Measurements from ENCODE around the gene ABR. TPM values are rescaled to one million over a fixed set of nuclear protein-coding genes. Genes with fewer than 3 reads are reported as not detected.

ABR gene
- polyA plus RNA-seq, 3 donors = 19.8 to 160 (median 26.0) TPM

DNA sequence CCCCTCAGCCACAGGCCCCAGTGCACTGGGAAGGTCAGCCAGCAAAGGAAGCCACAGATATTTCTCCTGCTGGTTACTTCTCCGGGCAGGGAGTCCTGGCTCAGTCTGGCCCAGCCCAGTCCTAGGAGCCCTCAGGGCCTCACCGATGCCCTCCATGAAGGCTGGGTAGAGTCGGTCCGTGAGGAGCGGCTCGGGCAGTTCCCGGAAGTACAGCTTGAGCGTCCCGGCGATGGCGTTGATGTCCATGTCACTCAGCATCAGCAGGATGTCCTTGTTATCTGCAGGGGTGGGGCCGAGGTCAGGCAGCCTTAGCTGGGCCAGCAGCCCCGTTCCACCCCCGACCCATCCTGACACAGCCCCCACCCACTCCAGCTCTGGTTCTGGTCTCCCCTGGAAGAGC lies 169.2 kb downstream of the ABR start:
- peaks cover 74 to 86% of the 10 kb centered on the region in 2 donors for H3K36me3 ChIP-seq (replicated peaks in 1 of 2; ENCODE audit: control insufficient read depth in 1 of 2, insufficient read depth in 2 of 2, low read length in 2 of 2)

GRCh38 chr17:1010086-1010450 lies 169.7 kb downstream of the ABR start:
- Histone ChIP-seq H3K36me3 (replicated peaks in 1 of 2; ENCODE audit: control insufficient read depth in 1 of 2, insufficient read depth in 2 of 2, low read length in 2 of 2) (peaks cover 79 to 89% of the 10 kb centered on the region in 2 donors), H3K9me3 (replicated peaks in 1 of 2; ENCODE audit: control insufficient read depth in 1 of 2, insufficient read depth in 1 of 2, low read length in 2 of 2) (no peaks in the 10 kb centered on the region), H3K4me3 (replicated peaks in 1 of 3; ENCODE audit: low read depth in 2 of 3, low read length in 3 of 3) (no peak overlapping the region), H4K20me1 (ENCODE audit: insufficient read depth, low read length) (peaks cover 83% of the 10 kb centered on the region), H3K27me3 (ENCODE audit: control insufficient read depth in 2 of 2, insufficient read depth in 2 of 2, low read length in 2 of 2) (no peaks in the 10 kb centered on the region), H3K4me1 (ENCODE audit: control insufficient read depth in 1 of 2, insufficient read depth in 2 of 2, low read length in 2 of 2) (no peaks in the 10 kb centered on the region), H3K79me2 (ENCODE audit: insufficient read depth, low read length) (peaks cover 3% of the 10 kb centered on the region), H3K27ac (ENCODE audit: low read depth in 1 of 2, low read length in 2 of 2) (no peak overlapping the region), H2AFZ (ENCODE audit: insufficient read depth, low read depth, low read length, poor library complexity, severe bottlenecking) (no peak overlapping the region), H3K4me2 (replicated peaks; ENCODE audit: extremely low read depth, low read length, poor library complexity, severe bottlenecking) (no peak overlapping the region), H3K9ac (ENCODE audit: insufficient read depth, low read length, poor library complexity, severe bottlenecking) (no peak overlapping the region)
- intact Hi-C loops (cut with micrococcal nuclease) = no loop called here
- Mint-ChIP-seq H3K4me1 (no peaks in the 10 kb centered on the region), H3K27me3 (ENCODE audit: low read depth in 3 of 3) (peaks cover 0 to 2% (median 0%) of the 10 kb centered on the region in 3 donors), H3K36me3 (peaks cover 61 to 78% of the 10 kb centered on the region in 2 donors), H3K9me3 (no peaks in the 10 kb centered on the region), H3K4me3 (no peak overlapping the region), H3K27ac (no peak overlapping the region)
- no peak for DNase-seq
- over 99% methylated on average over 10 of the region's 10 CpGs for WGBS (ENCODE audit: insufficient coverage)
- TF ChIP-seq CTCF (IDR thresholded peaks at IDR 0.05) = no peak

More for the DNA sequence above, 169.2 kb downstream of the ABR start:
- Mint-ChIP-seq H3K9me3 (no peaks in the 10 kb centered on the region), H3K36me3 (peaks cover 56 to 73% of the 10 kb centered on the region in 2 donors), H3K27ac (no peak overlapping the region), H3K4me1 (no peaks in the 10 kb centered on the region), H3K27me3 (ENCODE audit: low read depth in 3 of 3) (peaks cover 0 to 2% (median 0%) of the 10 kb centered on the region in 3 donors), H3K4me3 (no peak overlapping the region)
- 99% methylated on average over 5 of the region's 14 CpGs for WGBS (ENCODE audit: insufficient coverage)
- no peaks in the 10 kb centered on the region for H3K27me3 ChIP-seq (ENCODE audit: control insufficient read depth in 2 of 2, insufficient read depth in 2 of 2, low read length in 2 of 2)
- no peak overlapping the region for H3K4me3 ChIP-seq (replicated peaks in 1 of 3; ENCODE audit: low read depth in 2 of 3, low read length in 3 of 3)
- H3K9me3 ChIP-seq (replicated peaks in 1 of 2; ENCODE audit: control insufficient read depth in 1 of 2, insufficient read depth in 1 of 2, low read length in 2 of 2) = no peaks in the 10 kb centered on the region
- intact Hi-C loops (cut with micrococcal nuclease) = no loop called here
- no peak for DNase-seq
- peaks cover 80% of the 10 kb centered on the region for H4K20me1 ChIP-seq (ENCODE audit: insufficient read depth, low read length)
- peaks cover 3% of the 10 kb centered on the region for H3K79me2 ChIP-seq (ENCODE audit: insufficient read depth, low read length)
- TF ChIP-seq CTCF (IDR thresholded peaks at IDR 0.05) = no peak
- H2AFZ ChIP-seq (ENCODE audit: insufficient read depth, low read depth, low read length, poor library complexity, severe bottlenecking) = no peak overlapping the region
- H3K4me1 ChIP-seq (ENCODE audit: control insufficient read depth in 1 of 2, insufficient read depth in 2 of 2, low read length in 2 of 2) = no peaks in the 10 kb centered on the region
- H3K9ac ChIP-seq (ENCODE audit: insufficient read depth, low read length, poor library complexity, severe bottlenecking) = no peak overlapping the region
- no peak overlapping the region for H3K4me2 ChIP-seq (replicated peaks; ENCODE audit: extremely low read depth, low read length, poor library complexity, severe bottlenecking)
- H3K27ac ChIP-seq (ENCODE audit: low read depth in 1 of 2, low read length in 2 of 2) = no peak overlapping the region
